ENCODE data around the gene TBX5.

TBX5 gene

DNA sequence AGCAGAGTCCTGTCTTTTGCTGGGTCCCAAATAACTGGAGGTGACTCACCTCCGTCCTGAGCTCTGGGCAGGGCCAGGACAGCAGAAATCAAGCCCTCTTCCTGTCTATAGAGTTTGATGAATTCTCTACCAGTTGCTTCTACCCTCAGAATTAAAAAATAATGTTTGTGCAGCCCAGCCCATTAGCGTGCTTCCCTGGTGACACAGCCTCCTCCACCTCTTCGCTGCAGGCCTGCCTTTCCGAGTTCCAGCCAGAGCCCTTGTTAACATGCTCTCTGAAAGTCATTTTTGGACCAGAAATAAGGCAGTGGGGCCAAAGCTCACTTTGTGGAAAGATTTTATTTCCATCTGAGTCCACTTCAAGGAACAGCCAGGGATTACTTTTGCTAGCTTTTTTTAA, 94.0 kb downstream of the TBX5 start:
- H3K27ac ChIP-seq (ENCODE audit: low read length), result no peak overlapping the region
- H3K4me2 ChIP-seq (ENCODE audit: insufficient read depth, low read length), result no peak overlapping the region
- H3K27me3 ChIP-seq (ENCODE audit: insufficient read depth, low read length, poor library complexity), result no peaks in the 10 kb centered on the region
- no peak for ATAC-seq (ENCODE audit: insufficient read depth, low read depth)
- no peaks in the 10 kb centered on the region for H3K79me2 ChIP-seq (ENCODE audit: insufficient read depth, low read length)
- TF ChIP-seq EZH2 (IDR thresholded peaks at IDR 0.05; ENCODE audit: borderline replicate concordance, low read depth, low read length, severe bottlenecking), result no peak
- TF ChIP-seq, protein P1, sequence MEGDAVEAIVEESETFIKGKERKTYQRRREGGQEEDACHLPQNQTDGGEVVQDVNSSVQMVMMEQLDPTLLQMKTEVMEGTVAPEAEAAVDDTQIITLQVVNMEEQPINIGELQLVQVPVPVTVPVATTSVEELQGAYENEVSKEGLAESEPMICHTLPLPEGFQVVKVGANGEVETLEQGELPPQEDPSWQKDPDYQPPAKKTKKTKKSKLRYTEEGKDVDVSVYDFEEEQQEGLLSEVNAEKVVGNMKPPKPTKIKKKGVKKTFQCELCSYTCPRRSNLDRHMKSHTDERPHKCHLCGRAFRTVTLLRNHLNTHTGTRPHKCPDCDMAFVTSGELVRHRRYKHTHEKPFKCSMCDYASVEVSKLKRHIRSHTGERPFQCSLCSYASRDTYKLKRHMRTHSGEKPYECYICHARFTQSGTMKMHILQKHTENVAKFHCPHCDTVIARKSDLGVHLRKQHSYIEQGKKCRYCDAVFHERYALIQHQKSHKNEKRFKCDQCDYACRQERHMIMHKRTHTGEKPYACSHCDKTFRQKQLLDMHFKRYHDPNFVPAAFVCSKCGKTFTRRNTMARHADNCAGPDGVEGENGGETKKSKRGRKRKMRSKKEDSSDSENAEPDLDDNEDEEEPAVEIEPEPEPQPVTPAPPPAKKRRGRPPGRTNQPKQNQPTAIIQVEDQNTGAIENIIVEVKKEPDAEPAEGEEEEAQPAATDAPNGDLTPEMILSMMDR (IDR thresholded peaks at IDR 0.05; ENCODE audit: borderline replicate concordance, extremely low read depth, low read length, poor library complexity, severe bottlenecking), result no peak
- no peak overlapping the region for H3K9ac ChIP-seq (ENCODE audit: low read depth, low read length)
- H2AFZ ChIP-seq (ENCODE audit: low read depth, low read length), result no peak overlapping the region
- H3K36me3 ChIP-seq (ENCODE audit: insufficient read depth, low read length), result no peaks in the 10 kb centered on the region
- DNase-seq, result no peak
- no peaks in the 10 kb centered on the region for H3K4me1 ChIP-seq (ENCODE audit: insufficient read depth, low read length)
- no peak overlapping the region for H3K4me3 ChIP-seq (ENCODE audit: low read depth in 1 of 2, low read length in 2 of 2)
- no peaks in the 10 kb centered on the region for H3K9me3 ChIP-seq (ENCODE audit: insufficient read depth, low read length, severe bottlenecking)
- no peaks in the 10 kb centered on the region for H4K20me1 ChIP-seq (ENCODE audit: insufficient read depth, low read length)

DNA sequence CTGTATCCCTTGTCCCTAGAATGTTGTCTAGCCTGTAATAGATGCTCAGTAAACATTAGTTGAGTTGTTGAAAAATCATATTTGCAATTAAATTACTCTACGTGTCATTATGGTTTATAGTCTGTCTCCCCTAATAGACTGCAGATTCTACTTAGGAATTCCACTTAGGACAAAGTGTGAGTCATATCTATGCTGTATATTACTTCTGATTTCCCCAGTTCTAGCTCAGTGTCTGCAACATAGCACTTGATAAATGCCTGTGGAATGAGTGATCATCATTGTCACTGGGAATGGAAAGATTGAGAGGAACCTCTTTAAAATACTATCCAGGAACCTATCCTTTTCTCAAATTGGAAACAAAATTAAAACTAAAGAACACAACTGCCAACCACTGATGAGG, 99.3 kb downstream of the TBX5 start:
- DNase-seq (no peak), ATAC-seq (ENCODE audit: insufficient read depth, low read depth) (no peak)
- no peak overlapping the region for H3K4me2 ChIP-seq (ENCODE audit: insufficient read depth, low read length)
- H3K36me3 ChIP-seq (ENCODE audit: insufficient read depth, low read length), result no peaks in the 10 kb centered on the region
- TF ChIP-seq, protein P1 (IDR thresholded peaks at IDR 0.05; ENCODE audit: borderline replicate concordance, extremely low read depth, low read length, poor library complexity, severe bottlenecking), result no peak
- TF ChIP-seq EZH2 (IDR thresholded peaks at IDR 0.05; ENCODE audit: borderline replicate concordance, low read depth, low read length, severe bottlenecking), result no peak
- H3K4me1 ChIP-seq (ENCODE audit: insufficient read depth, low read length), result no peaks in the 10 kb centered on the region
- H3K9me3 ChIP-seq (ENCODE audit: insufficient read depth, low read length, severe bottlenecking), result no peaks in the 10 kb centered on the region
- no peaks in the 10 kb centered on the region for H3K27me3 ChIP-seq (ENCODE audit: insufficient read depth, low read length, poor library complexity)
- no peaks in the 10 kb centered on the region for H4K20me1 ChIP-seq (ENCODE audit: insufficient read depth, low read length)
- H3K4me3 ChIP-seq (ENCODE audit: low read depth in 1 of 2, low read length in 2 of 2), result no peak overlapping the region
- H3K79me2 ChIP-seq (ENCODE audit: insufficient read depth, low read length), result no peaks in the 10 kb centered on the region
- no peak overlapping the region for H3K27ac ChIP-seq (ENCODE audit: low read length)
- H3K9ac ChIP-seq (ENCODE audit: low read depth, low read length), result no peak overlapping the region
- H2AFZ ChIP-seq (ENCODE audit: low read depth, low read length), result no peak overlapping the region

DNA sequence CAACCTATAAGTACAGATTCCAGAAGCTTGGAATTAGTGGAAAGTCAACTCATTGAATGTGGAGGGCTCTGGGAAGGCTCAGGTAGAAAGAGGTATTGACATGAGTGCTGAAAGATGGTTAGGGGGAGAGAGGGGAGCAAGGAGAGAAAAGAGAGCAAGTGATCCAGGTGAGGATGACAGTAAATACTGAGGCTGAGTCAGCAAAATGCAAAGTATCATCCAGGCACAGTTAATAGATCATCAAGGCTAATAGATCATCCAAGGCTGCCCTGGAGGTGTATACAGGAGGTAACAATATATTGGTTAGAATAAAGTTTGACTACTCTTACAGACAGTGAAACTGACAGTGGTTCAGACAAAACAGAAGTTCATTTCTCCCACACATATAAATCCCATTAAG, 100.5 kb downstream of the TBX5 start:
- Histone ChIP-seq H3K79me2 (ENCODE audit: insufficient read depth, low read length) (no peaks in the 10 kb centered on the region), H3K9me3 (ENCODE audit: insufficient read depth, low read length, severe bottlenecking) (no peaks in the 10 kb centered on the region), H3K9ac (ENCODE audit: low read depth, low read length) (no peak overlapping the region), H3K27ac (ENCODE audit: low read length) (no peak overlapping the region), H3K27me3 (ENCODE audit: insufficient read depth, low read length, poor library complexity) (no peaks in the 10 kb centered on the region), H2AFZ (ENCODE audit: low read depth, low read length) (no peak overlapping the region), H4K20me1 (ENCODE audit: insufficient read depth, low read length) (no peaks in the 10 kb centered on the region), H3K4me3 (ENCODE audit: low read depth in 1 of 2, low read length in 2 of 2) (no peak overlapping the region), H3K4me2 (ENCODE audit: insufficient read depth, low read length) (no peak overlapping the region), H3K4me1 (ENCODE audit: insufficient read depth, low read length) (no peaks in the 10 kb centered on the region), H3K36me3 (ENCODE audit: insufficient read depth, low read length) (no peaks in the 10 kb centered on the region)
- ATAC-seq (ENCODE audit: insufficient read depth, low read depth) (no peak), DNase-seq (no peak)
- no peak for TF ChIP-seq EZH2 (IDR thresholded peaks at IDR 0.05; ENCODE audit: borderline replicate concordance, low read depth, low read length, severe bottlenecking)
- TF ChIP-seq, protein P1 (IDR thresholded peaks at IDR 0.05; ENCODE audit: borderline replicate concordance, extremely low read depth, low read length, poor library complexity, severe bottlenecking), result no peak
